ENCODE data around the gene ERI3. TPM values are rescaled to one million over a fixed set of nuclear protein-coding genes. Genes with fewer than 3 reads are reported as not detected.

The ERI3 gene
- total and polyA plus RNA-seq, 2 of the 13 experiments (the other 11 are each of a cell fraction or from before 2014, with no cell fraction given): 35.6 to 35.9 TPM

DNA sequence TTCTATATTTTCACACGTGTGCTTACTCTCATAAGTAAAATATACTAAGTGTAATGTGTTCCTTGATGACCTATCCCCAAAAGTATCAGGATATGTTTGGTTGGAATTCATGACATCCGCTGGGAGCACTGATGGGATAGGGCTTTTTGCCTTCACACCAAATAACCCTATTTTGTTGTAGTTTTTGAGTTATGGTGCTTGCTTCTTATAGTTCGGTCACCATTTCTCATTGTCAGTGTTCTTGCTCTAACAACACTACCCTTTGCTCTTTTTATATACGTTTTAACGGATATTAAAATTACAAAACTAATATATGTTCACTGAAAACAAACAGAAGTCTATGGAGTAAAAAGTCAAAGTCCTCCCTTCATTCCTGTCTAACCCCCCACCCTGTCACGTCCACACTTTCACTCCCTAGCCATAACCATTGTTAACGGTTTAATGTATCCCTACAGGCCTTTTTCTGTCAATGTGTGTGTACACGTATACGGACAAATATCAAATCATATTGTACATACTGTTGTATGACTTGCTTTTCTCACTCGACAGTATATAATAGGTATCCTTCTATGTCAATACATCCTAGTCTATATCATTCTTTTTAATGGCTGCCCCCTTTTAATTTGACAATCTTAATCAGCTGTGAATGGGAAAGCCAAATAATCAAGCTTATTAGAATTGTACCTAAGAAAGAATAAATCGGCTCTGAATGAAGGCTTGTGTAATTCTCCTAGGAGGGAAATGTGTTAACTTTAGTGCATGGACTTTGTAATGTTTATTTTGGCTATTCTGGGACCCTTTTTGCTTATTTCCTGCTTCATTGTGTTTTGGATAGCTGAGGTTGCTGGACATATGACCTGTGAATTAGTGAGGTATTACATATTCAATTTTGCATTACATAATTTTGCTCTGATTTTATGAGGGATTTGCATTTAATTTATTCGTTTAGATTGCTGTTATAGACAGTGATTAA, 46.5 kb upstream of the ERI3 start (continued):
- TF ChIP-seq MYC (CRISPR knock-in tag; IDR thresholded peaks at IDR 0.05; ENCODE audit: borderline replicate concordance) (no peak), FOSL2 (CRISPR knock-in tag; IDR thresholded peaks at IDR 0.05) (no peak), ZNF773 (CRISPR knock-in tag; IDR thresholded peaks at IDR 0.05; ENCODE audit: borderline replicate concordance) (no peak), DNMT1 (CRISPR knock-in tag; IDR thresholded peaks at IDR 0.05) (no peak), NFIC (IDR thresholded peaks at IDR 0.05; ENCODE audit: low read length) (peak; percentile 64; the same call in 1 of the 2 replicates), ATAD3A (CRISPR knock-in tag; IDR thresholded peaks at IDR 0.05) (no peak), MAF1 (CRISPR knock-in tag; IDR thresholded peaks at IDR 0.05; ENCODE audit: borderline replicate concordance) (no peak), GFI1 (CRISPR knock-in tag; IDR thresholded peaks at IDR 0.05; ENCODE audit: borderline replicate concordance) (peak; percentile 83), PCBP1 (IDR thresholded peaks at IDR 0.05; ENCODE audit: borderline replicate concordance, low read depth, low read length) (no peak), ZSCAN22 (CRISPR knock-in tag; IDR thresholded peaks at IDR 0.05) (no peak), ZFP36 (IDR thresholded peaks at IDR 0.05; ENCODE audit: borderline replicate concordance, low read depth, low read length, partially characterized antibody) (no peak), ZNF644 (CRISPR knock-in tag; IDR thresholded peaks at IDR 0.05; ENCODE audit: low read depth) (no peak), ZBTB7A (CRISPR knock-in tag; IDR thresholded peaks at IDR 0.05) (no peak), SYNCRIP (IDR thresholded peaks at IDR 0.05; ENCODE audit: insufficient read depth, low read depth, low read length) (no peak), ZBTB3 (CRISPR knock-in tag; IDR thresholded peaks at IDR 0.05; ENCODE audit: borderline replicate concordance, low read depth) (no peak), ZNF33A (CRISPR knock-in tag; IDR thresholded peaks at IDR 0.05; ENCODE audit: borderline replicate concordance) (no peak), ZNF766 (CRISPR knock-in tag; IDR thresholded peaks at IDR 0.05; ENCODE audit: borderline replicate concordance) (no peak), FOXO1 (CRISPR knock-in tag; IDR thresholded peaks at IDR 0.05) (no peak), LCORL (IDR thresholded peaks at IDR 0.05) (no peak), LCORL (CRISPR knock-in tag; IDR thresholded peaks at IDR 0.05) (peak; percentile 76), SAP130 (CRISPR knock-in tag; IDR thresholded peaks at IDR 0.05; ENCODE audit: low read depth) (peak; percentile 53)
- TF ChIP-seq, protein P1, sequence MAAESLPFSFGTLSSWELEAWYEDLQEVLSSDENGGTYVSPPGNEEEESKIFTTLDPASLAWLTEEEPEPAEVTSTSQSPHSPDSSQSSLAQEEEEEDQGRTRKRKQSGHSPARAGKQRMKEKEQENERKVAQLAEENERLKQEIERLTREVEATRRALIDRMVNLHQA (CRISPR knock-in tag; IDR thresholded peaks at IDR 0.05): no peak
- TF ChIP-seq, protein P2, sequence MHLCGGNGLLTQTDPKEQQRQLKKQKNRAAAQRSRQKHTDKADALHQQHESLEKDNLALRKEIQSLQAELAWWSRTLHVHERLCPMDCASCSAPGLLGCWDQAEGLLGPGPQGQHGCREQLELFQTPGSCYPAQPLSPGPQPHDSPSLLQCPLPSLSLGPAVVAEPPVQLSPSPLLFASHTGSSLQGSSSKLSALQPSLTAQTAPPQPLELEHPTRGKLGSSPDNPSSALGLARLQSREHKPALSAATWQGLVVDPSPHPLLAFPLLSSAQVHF (CRISPR knock-in tag; IDR thresholded peaks at IDR 0.05): no peak
- TF ChIP-seq, protein P3, sequence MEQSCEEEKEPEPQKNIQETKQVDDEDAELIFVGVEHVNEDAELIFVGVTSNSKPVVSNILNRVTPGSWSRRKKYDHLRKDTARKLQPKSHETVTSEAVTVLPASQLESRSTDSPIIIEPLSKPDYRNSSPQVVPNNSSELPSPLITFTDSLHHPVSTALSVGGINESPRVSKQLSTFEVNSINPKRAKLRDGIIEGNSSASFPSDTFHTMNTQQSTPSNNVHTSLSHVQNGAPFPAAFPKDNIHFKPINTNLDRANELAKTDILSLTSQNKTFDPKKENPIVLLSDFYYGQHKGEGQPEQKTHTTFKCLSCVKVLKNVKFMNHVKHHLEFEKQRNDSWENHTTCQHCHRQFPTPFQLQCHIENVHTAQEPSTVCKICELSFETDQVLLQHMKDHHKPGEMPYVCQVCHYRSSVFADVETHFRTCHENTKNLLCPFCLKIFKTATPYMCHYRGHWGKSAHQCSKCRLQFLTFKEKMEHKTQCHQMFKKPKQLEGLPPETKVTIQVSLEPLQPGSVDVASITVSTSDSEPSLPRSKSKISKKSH (CRISPR knock-in tag; IDR thresholded peaks at IDR 0.05; ENCODE audit: borderline replicate concordance): no peak
- TF ChIP-seq, protein P4, sequence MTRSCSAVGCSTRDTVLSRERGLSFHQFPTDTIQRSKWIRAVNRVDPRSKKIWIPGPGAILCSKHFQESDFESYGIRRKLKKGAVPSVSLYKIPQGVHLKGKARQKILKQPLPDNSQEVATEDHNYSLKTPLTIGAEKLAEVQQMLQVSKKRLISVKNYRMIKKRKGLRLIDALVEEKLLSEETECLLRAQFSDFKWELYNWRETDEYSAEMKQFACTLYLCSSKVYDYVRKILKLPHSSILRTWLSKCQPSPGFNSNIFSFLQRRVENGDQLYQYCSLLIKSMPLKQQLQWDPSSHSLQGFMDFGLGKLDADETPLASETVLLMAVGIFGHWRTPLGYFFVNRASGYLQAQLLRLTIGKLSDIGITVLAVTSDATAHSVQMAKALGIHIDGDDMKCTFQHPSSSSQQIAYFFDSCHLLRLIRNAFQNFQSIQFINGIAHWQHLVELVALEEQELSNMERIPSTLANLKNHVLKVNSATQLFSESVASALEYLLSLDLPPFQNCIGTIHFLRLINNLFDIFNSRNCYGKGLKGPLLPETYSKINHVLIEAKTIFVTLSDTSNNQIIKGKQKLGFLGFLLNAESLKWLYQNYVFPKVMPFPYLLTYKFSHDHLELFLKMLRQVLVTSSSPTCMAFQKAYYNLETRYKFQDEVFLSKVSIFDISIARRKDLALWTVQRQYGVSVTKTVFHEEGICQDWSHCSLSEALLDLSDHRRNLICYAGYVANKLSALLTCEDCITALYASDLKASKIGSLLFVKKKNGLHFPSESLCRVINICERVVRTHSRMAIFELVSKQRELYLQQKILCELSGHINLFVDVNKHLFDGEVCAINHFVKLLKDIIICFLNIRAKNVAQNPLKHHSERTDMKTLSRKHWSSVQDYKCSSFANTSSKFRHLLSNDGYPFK (CRISPR knock-in tag; IDR thresholded peaks at IDR 0.05; ENCODE audit: borderline replicate concordance): no peak
